Endothelial cell (in vitro differentiated cells): ENCODE measurements around the gene ARHGAP23. TPM values are rescaled to one million over a fixed set of nuclear protein-coding genes. Genes with fewer than 3 reads are reported as not detected.

ENCODE experiments used
- DNase-seq: peaks from one replicate; pipeline ENCODE4 v3.0.0; 2021; ENCODE audit warnings: low spot score
- H3K27ac Mint-ChIP-seq: one replicate; pipeline ENCODE4 v1.8.0; 2021; ENCODE audit warnings: mixed read lengths, inconsistent platforms; ENCODE audit not compliant: unreplicated experiment
- H3K27me3 Mint-ChIP-seq: one replicate; pipeline ENCODE4 v1.8.0; 2021; ENCODE audit warnings: mild to moderate bottlenecking, moderate library complexity, mixed read lengths, inconsistent platforms; ENCODE audit not compliant: unreplicated experiment
- H3K36me3 Mint-ChIP-seq: one replicate; pipeline ENCODE4 v1.8.0; 2021; ENCODE audit warnings: mild to moderate bottlenecking, low read depth, mixed read lengths, inconsistent platforms; ENCODE audit not compliant: unreplicated experiment
- H3K4me1 Mint-ChIP-seq: one replicate; pipeline ENCODE4 v1.8.0; 2021; ENCODE audit warnings: mild to moderate bottlenecking, mixed read lengths, inconsistent platforms; ENCODE audit not compliant: unreplicated experiment
- H3K4me3 Mint-ChIP-seq: one replicate; pipeline ENCODE4 v1.8.0; 2021; ENCODE audit warnings: mild to moderate bottlenecking, mixed read lengths, inconsistent platforms; ENCODE audit not compliant: unreplicated experiment
- H3K9me3 Mint-ChIP-seq: one replicate; pipeline ENCODE4 v1.8.0; 2021; ENCODE audit warnings: mixed read lengths, inconsistent platforms; ENCODE audit not compliant: unreplicated experiment
- total RNA-seq: library from RNA; stranded (reverse); fragmentation: NEBNext Ultra II Directional; extraction: Animal tissue kit (Norgen Biotek cat#: 25700); gene quantifications from one replicate; pipeline ENCODE4 v1.2.1, GENCODE V29; 2021; ENCODE audit not compliant: unreplicated experiment
- TF ChIP-seq, protein P1 (sequence below): fragments of 200-600 bp; sonication (generic); IDR thresholded peaks from one replicate; pipeline ENCODE4 v1.5.0; 2021; ENCODE audit warnings: antibody characterized with exemption; ENCODE audit not compliant: unreplicated experiment

ARHGAP23 gene
- total RNA-seq, 1 donor from 2014 or later, result 70.5 TPM

GRCh38 chr17:38540514-38541045 is 112.3 kb downstream of the ARHGAP23 start:
- H3K4me1 Mint-ChIP-seq, result peaks cover 2% of the 10 kb centered on the region

GRCh38 chr17:38541281-38541680 is 113.0 kb downstream of the ARHGAP23 start:
- H3K4me3 Mint-ChIP-seq, result no peak overlapping the region
- no peaks in the 10 kb centered on the region for H3K9me3 Mint-ChIP-seq
- TF ChIP-seq, protein P1, sequence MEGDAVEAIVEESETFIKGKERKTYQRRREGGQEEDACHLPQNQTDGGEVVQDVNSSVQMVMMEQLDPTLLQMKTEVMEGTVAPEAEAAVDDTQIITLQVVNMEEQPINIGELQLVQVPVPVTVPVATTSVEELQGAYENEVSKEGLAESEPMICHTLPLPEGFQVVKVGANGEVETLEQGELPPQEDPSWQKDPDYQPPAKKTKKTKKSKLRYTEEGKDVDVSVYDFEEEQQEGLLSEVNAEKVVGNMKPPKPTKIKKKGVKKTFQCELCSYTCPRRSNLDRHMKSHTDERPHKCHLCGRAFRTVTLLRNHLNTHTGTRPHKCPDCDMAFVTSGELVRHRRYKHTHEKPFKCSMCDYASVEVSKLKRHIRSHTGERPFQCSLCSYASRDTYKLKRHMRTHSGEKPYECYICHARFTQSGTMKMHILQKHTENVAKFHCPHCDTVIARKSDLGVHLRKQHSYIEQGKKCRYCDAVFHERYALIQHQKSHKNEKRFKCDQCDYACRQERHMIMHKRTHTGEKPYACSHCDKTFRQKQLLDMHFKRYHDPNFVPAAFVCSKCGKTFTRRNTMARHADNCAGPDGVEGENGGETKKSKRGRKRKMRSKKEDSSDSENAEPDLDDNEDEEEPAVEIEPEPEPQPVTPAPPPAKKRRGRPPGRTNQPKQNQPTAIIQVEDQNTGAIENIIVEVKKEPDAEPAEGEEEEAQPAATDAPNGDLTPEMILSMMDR, result no peak
- DNase-seq, result no peak
- H3K27me3 Mint-ChIP-seq, result peaks cover 10% of the 10 kb centered on the region
- no peaks in the 10 kb centered on the region for H3K36me3 Mint-ChIP-seq
- H3K4me1 Mint-ChIP-seq, result peaks cover 2% of the 10 kb centered on the region
- no peak overlapping the region for H3K27ac Mint-ChIP-seq

More at GRCh38 chr17:38540514-38541045, 112.3 kb downstream of the ARHGAP23 start:
- TF ChIP-seq, protein P1, result no peak
- H3K4me3 Mint-ChIP-seq, result no peak overlapping the region
- peaks cover 10% of the 10 kb centered on the region for H3K27me3 Mint-ChIP-seq
- H3K27ac Mint-ChIP-seq, result no peak overlapping the region
- no peaks in the 10 kb centered on the region for H3K36me3 Mint-ChIP-seq
- H3K9me3 Mint-ChIP-seq, result no peaks in the 10 kb centered on the region
- DNase-seq, result no peak

DNA sequence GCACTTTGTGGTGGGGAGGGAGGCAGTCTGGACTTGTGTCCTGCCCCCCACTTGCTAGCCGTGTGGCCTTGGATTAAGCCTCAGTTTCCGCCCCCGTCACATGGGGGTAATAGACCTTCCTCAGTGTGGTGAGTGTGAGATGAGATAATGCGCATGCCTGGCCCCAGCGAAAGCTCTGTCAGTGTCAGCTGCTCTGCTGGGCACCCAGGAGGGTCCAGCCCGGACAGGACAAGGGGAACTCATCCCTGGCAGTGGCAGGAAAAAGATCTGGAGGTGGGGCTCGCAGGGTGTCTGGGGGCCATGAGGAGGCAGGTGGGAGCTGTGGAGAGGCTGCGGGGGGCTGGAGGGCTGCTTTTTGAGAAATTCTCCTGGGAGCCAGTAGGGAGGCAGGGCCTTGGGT is 114.0 kb downstream of the ARHGAP23 start:
- Mint-ChIP-seq H3K36me3 (no peaks in the 10 kb centered on the region), H3K4me1 (peaks cover 2% of the 10 kb centered on the region), H3K27me3 (peaks cover 10% of the 10 kb centered on the region), H3K4me3 (no peak overlapping the region), H3K27ac (no peak overlapping the region), H3K9me3 (no peaks in the 10 kb centered on the region)
- TF ChIP-seq, protein P1, result no peak
- no peak for DNase-seq

DNA sequence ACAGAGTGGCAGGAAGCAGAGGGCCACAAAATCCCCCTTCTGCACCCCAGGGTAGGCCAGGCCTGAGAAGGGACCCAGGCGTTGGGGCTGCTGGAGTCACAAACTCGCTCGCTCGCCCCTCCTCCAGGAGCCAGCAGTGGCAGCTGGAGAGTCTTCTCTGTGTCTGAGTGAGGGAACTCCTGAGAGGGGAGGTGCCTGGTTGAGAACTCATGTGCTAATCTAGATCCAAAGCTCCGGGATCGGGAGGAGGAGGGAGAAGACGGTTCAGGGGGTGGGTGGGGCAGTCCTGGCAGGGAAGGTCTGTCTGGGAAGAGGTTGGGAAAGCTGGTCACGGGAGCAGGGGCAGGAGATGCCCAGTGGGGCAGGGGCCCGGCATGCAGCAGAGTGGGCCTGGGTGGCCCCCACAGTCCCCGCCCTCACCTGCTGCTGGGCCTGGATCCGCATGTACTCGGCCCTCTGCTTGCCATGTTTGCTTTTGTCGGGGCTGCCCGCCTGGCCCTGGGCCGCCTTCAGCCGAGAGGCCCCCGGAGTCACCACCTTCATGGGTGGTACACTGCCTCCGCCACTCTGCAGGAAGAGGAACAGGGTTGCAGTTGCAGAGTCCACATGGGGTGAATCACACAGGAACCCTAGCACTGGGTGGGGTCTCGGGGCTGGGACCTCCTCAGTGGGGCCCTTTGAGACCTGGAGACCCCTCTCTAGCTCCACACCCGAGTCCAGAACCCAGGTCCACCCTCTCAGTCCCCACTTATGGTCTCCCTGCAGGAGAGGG is 115.3 kb downstream of the ARHGAP23 start:
- H3K27me3 Mint-ChIP-seq, result peaks cover 8% of the 10 kb centered on the region
- DNase-seq, result no peak
- H3K36me3 Mint-ChIP-seq, result no peaks in the 10 kb centered on the region
- peaks cover 2% of the 10 kb centered on the region for H3K4me1 Mint-ChIP-seq
- H3K27ac Mint-ChIP-seq, result no peak overlapping the region
- no peak overlapping the region for H3K4me3 Mint-ChIP-seq
- H3K9me3 Mint-ChIP-seq, result no peaks in the 10 kb centered on the region
- TF ChIP-seq, protein P1, result no peak

GRCh38 chr17:38544175-38544838 is 116.0 kb downstream of the ARHGAP23 start:
- no peak for DNase-seq
- peaks cover 7% of the 10 kb centered on the region for H3K27me3 Mint-ChIP-seq
- TF ChIP-seq, protein P1, result no peak
- H3K4me1 Mint-ChIP-seq, result peaks cover 2% of the 10 kb centered on the region
- H3K36me3 Mint-ChIP-seq, result no peaks in the 10 kb centered on the region
- H3K9me3 Mint-ChIP-seq, result no peaks in the 10 kb centered on the region
- no peak overlapping the region for H3K27ac Mint-ChIP-seq
- H3K4me3 Mint-ChIP-seq, result no peak overlapping the region
